ENCODE measurements around the gene PXT1.
"Not testable (repeated sequence)": the region's sequence is repeated elsewhere in the genome, so short reads cannot be mapped to it uniquely, and the experiment has no call there.

PXT1 gene

GRCh38 chr6:36444470-36444869, 1.8 kb upstream of the PXT1 start:
- DNase-seq (ENCODE audit: low spot score): no peak

DNA sequence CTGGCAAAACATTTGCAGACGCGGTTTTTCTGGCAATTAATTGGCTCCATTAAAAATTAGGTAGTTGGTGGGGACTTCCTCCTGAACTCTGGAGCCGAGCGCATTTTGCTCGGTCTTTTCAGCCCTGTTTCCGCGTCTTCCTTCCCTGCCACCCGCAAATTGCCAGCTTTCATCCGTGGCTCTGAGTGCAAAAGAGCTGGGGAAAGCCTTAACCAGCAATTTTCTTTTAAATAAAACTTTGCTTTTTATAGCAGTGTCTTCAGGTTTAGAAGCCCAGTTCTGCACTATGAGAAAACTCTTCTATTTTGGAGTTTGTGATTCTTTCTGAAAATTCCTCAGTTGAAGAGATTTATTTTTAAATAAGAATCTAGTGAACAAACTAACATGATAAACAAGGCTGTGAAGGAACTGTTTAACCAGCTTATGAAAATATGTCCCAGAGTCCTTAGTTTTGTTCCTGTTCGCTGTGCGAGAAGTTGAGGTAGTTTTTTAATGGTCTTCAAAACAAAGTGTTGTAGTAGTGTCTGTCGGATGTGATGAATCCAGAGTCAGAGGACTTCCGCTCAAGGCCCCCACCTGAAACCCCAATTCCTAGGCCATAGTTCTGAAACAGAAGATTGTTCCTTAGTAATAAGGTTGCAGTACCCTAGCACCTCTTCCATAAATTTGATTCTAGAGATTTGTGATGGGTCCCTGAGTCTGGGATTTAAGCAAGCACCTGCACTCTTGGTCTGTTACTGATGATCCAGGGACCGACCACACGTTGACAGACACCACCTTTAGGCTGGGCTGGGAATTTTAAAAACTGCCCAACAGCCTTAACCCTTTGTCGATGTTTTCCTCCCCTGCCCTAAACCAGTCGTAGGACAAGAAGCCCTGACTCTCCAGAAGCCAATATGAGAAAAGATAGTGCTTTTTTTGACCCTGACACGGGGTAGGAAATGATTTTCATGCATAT, 1.1 kb upstream of the PXT1 start:
- peak; percentile 58 for DNase-seq (ENCODE audit: low spot score)

DNA sequence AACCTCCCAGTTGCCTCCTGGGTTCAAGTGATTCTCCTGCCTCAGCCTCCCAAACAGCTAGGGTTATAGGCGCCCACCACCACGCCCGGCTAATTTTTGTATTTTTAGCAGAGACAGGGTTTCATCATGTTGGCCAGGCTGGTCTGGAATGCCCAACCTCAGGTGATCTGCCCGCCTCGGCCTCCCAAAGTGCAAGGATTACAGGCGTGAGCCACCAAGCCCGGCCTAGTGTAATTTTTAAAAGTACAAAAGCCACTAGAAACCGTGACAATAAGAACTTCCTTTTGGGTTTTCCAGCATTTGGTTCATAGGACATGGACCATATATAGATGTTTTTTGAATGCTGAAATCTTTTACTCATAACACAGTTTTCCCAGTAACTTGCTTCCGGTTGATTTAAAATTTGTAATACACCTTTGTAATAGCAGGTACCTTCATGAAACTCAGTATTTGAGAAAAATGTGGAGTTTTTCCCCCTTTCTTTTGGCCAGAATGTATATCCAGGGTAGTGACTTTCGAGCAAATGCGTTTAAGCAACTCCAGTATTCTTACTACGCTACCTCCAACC, 467 bp downstream of the PXT1 start:
- DNase-seq (ENCODE audit: low spot score): no peak

DNA sequence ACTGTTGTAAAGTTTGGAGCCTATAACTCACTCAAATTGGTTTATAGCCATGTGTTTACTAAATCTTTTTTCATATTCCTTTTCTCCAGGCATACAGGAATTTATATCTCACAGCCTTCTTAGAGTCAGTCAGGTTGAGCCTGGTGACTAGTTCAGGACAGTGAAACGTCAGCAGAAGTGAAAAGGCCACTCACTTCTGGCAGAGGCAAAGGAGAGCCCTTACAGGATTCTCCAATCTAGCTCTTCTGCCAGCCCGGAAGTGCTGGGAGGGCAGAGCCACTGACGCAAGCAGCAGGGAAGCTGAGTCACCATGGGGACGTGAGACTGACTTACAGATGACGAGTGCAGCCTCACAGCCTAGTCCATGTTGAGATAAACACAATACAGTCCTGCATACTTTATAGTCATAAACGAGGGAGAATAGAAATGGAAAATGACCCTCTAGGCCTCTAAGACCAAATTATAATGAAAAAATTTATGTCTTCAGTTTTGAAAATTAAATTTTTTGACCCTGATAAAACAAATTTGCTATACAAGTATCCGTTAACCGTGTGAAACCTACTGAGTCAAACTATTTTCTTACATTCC, 1.3 kb downstream of the PXT1 start:
- peak; percentile 89 for DNase-seq (ENCODE audit: low spot score)

- DNase-seq (ENCODE audit: low spot score): no peak
Measured at GRCh38 chr6:36436466-36436865, 6.2 kb downstream of the PXT1 start.

- no peak for DNase-seq (ENCODE audit: low spot score)
Measured at GRCh38 chr6:36432151-36432671, 10.4 kb downstream of the PXT1 start.

DNA sequence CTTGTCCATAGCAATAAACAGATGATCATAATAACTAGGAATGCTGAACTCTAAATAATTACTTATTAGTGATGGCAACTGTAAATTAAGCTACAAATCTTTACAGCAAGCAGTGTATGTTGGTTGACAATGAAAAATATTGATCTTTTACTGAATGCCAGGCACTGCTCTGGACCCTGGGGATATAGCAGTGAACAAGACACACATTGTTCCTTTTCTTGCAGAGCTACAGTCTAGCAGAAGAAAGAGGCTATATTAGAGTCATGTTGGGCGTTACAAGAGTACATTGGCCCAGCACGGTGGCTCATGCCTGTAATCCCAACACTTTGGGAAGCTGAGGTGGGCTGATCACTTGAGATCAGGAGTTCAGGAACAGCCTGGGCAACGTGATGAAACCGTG, 11.5 kb downstream of the PXT1 start:
- DNase-seq (ENCODE audit: low spot score): no peak

- DNase-seq (ENCODE audit: low spot score): no peak
Measured at GRCh38 chr6:36430351-36430750, 12.3 kb downstream of the PXT1 start.

- no peak for DNase-seq (ENCODE audit: low spot score)
Measured at GRCh38 chr6:36428911-36429310, 13.7 kb downstream of the PXT1 start.

DNA sequence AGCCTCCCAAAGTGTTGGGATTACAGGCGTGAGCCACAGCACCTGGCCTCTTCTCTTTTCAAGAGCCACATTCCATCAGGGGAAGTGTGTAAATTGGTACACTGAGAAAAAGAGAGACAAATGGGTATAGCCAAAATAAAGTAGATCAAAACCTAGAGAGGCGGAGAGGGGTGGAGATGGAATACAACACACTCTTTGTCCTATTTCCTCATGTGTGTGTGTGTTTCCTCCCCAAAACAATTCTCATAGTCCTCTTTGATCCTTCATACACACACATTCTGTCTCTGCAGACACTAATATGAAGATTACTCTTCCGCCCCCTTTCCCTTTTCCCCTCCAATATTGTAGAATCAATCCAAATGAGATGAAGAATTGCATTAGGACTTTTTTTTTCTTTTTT, 16.0 kb downstream of the PXT1 start:
- DNase-seq (ENCODE audit: low spot score): no peak

- peak; percentile 98 for DNase-seq (ENCODE audit: low spot score)
Measured at GRCh38 chr6:36423101-36423824, 19.4 kb downstream of the PXT1 start.

GRCh38 chr6:36422714-36423100, 19.9 kb downstream of the PXT1 start:
- no peak for DNase-seq (ENCODE audit: low spot score)

- no peak for DNase-seq (ENCODE audit: low spot score)
Measured at GRCh38 chr6:36419310-36419709, 23.3 kb downstream of the PXT1 start.

GRCh38 chr6:36418558-36418957, 24.1 kb downstream of the PXT1 start:
- DNase-seq (ENCODE audit: low spot score): no peak

- no peak for DNase-seq (ENCODE audit: low spot score)
Measured at GRCh38 chr6:36414481-36414880, 28.2 kb downstream of the PXT1 start.

DNA sequence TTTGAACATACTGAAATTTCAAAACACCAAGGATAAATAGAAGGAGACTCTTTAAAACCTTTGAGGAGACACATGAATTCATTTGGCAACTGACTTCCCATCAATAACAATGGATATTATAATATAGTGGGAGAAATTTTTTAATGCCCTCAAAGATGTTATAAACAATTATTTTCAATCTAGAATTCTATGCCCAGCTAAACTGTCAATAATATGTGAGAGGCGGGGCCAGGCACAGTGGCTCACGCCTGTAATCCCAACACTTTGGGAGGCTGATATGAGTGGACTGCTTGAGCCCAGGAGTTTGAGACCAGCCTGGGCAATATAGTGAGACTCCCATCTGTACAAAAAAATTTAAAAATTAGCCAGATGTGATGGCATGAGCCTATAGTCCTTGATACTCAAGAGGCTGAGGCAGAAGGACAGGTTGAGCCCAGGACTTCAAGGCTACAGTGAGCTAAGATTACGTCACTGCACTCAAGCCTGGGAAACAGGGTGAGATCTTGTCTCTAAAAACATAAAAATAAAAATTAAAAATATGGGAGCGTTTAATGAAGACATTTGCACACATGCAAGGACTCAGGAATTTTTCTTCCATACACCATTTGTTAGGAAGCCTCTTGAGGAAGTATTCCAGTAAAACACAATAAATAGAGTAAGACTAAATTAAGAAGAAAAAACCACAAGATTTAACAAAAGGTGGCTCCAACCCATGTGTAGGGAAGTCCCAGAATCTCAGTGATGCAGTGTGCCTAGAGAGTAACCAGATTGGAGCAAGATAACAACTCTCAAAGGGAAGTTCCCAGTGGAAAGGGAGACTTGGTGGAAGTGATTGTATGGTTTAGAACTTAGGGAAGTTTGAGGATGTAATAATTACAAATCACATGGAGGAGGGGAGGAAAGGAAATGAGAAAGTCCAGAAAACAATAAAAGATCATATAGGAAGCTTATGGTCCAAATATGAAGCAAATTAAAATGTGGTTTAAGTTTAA, 28.9 kb downstream of the PXT1 start:
- DNase-seq (ENCODE audit: low spot score): no peak

GRCh38 chr6:36409718-36410117, 32.9 kb downstream of the PXT1 start:
- DNase-seq (ENCODE audit: low spot score): not testable (repeated sequence)

DNA sequence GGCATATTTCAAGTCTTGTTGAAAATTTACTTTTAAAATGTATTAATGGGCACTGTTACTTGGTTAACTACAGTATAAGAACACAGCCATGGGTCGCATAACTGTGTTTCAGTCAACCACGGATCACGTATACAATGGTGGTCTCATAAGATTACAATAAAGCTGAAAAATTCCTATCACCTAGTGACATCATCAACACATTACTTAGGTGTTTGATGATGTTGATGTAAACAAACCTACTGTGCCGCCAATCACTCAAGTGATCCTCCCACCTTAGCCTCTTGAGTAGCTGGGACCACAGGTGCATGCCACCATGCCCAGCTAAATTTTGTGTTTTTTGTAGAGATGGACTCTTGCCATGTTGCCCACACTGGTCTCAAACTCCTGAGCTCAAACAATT, 38.5 kb downstream of the PXT1 start:
- no peak for DNase-seq (ENCODE audit: low spot score)

DNA sequence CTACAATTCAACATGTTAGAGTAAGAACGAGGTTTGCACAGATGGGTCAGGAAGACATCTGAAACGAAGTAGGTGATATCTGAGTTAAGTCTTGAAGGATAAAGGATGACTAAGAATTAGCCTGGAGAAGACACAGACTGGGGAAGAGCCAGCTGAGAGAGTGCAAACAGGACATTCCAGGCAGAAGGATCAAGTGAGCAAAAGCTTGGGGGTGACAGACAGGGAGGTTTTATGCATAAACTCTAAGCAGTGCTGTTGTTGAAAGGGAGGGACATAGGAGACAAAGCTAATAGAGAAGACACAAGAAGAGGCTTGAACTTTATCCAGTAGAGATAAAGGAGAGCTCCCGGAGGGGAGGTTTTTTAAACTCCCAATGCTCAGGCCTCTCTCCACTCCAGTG, 40.2 kb downstream of the PXT1 start:
- DNase-seq (ENCODE audit: low spot score): no peak

DNA sequence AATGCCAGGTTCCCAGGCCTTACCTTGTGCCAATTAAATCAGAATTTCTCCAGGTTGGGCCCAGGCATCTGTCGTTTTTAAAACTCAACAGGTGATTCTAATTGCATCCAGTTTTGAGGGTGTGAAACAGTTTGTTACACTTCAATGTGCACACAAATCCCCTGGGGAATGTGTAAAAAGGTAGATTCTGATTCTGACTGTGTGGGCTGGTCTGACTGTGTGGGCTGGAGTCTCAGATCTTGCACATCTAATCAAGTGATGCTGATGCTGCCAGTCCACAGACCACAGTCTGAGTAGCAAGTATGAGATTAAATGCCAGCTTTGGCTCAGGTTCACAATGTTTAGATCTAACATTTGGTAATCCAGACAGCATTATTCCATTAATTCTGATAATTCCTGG, 42.7 kb downstream of the PXT1 start:
- no peak for DNase-seq (ENCODE audit: low spot score)

DNA sequence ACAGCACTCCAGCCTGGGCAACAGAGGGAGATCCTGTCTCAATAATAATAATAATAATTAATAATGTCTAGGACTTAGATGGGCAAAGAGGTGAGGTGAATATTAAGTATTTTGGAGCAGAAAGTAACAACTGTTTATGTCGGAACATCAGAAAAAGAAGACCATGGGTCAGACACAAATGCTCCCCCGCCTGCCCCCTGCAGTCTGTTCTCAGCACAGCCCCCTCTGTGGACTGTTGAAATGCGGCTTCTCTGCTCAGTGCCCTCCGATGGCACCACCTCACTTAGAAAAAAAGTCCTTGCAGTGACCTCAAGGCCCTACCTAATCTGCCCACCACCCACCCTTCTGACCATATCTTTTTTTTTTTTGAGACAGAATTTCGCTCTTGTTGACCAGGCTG, 50.0 kb downstream of the PXT1 start:
- DNase-seq (ENCODE audit: low spot score): no peak
